ENCODE results near the gene H1-8.
"Not testable (repeated sequence)": the region's sequence is repeated elsewhere in the genome, so short reads cannot be mapped to it uniquely, and the experiment has no call there.

Gene H1-8

GRCh38 chr3:129543156-129543790 is at the start of gene H1-8:
Gene H1-8, plus strand, starts transcription at chr3:129543175. Its CDS starts 44 bp downstream, at chr3:129543219.
- no peak for DNase-seq

GRCh38 chr3:129493206-129493605 is 49.8 kb upstream of the H1-8 start:
- no peak for DNase-seq

- not testable (repeated sequence) for DNase-seq
Observed at GRCh38 chr3:129494499-129494898, 48.5 kb upstream of the H1-8 start.

GRCh38 chr3:129495006-129495639 is 47.9 kb upstream of the H1-8 start:
- not testable (repeated sequence) for DNase-seq

GRCh38 chr3:129497876-129498275 is 45.1 kb upstream of the H1-8 start:
- not testable (repeated sequence) for DNase-seq

- DNase-seq: not testable (repeated sequence)
Observed at GRCh38 chr3:129498603-129499488, 44.1 kb upstream of the H1-8 start.

- DNase-seq: not testable (repeated sequence)
Observed at GRCh38 chr3:129499604-129500333, 43.2 kb upstream of the H1-8 start.

GRCh38 chr3:129500334-129500658 is 42.7 kb upstream of the H1-8 start:
- no peak for DNase-seq

GRCh38 chr3:129501630-129502029 is 41.3 kb upstream of the H1-8 start:
- DNase-seq: no peak

GRCh38 chr3:129502641-129503408 is 40.1 kb upstream of the H1-8 start:
- DNase-seq: no peak

- no peak for DNase-seq
Observed at GRCh38 chr3:129503471-129504291, 39.3 kb upstream of the H1-8 start.

- no peak for DNase-seq
Observed at GRCh38 chr3:129504471-129505100, 38.4 kb upstream of the H1-8 start.

- no peak for DNase-seq
Observed at GRCh38 chr3:129505341-129505740, 37.6 kb upstream of the H1-8 start.

- DNase-seq: no peak
Observed at GRCh38 chr3:129506231-129506742, 36.7 kb upstream of the H1-8 start.

GRCh38 chr3:129507181-129507831 is 35.7 kb upstream of the H1-8 start:
- DNase-seq: no peak

GRCh38 chr3:129512595-129512994 is 30.4 kb upstream of the H1-8 start:
- DNase-seq: no peak

GRCh38 chr3:129513705-129514104 is 29.3 kb upstream of the H1-8 start:
- no peak for DNase-seq

GRCh38 chr3:129514110-129514509 is 28.9 kb upstream of the H1-8 start:
- DNase-seq: no peak

GRCh38 chr3:129514563-129514962 is 28.4 kb upstream of the H1-8 start:
- DNase-seq: no peak

All from stimulated activated CD4-positive, alpha-beta T cell treated with anti-CD3 and anti-CD28 coated beads, Interleukin-4, amount 100 ng/mL, for 4 hours (primary cell).